ENCODE data around the gene FNIP2.
"Not testable (repeated sequence)": the region's sequence is repeated elsewhere in the genome, so short reads cannot be mapped to it uniquely, and the experiment has no call there.

Gene FNIP2

DNA sequence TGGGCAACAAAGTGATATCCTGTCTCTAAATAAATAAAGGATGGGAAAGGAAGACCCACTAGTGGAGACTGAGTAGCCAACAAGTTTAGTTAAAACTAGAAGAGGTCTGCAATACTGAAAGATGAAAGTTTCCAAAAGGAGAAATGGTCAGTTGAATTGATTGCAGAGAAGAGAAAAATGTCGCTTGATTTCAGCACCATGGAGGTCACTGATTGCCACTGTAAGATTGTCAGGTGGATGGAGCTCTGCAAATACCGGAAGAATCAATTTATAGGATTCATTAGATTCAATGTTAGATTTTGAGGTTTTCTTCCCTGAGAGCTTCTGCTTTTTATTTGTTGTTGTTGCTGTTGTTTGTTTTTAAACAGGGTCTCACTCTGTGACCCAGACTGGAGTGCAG, 5.4 kb upstream of the FNIP2 start:
- no peak for DNase-seq

DNA sequence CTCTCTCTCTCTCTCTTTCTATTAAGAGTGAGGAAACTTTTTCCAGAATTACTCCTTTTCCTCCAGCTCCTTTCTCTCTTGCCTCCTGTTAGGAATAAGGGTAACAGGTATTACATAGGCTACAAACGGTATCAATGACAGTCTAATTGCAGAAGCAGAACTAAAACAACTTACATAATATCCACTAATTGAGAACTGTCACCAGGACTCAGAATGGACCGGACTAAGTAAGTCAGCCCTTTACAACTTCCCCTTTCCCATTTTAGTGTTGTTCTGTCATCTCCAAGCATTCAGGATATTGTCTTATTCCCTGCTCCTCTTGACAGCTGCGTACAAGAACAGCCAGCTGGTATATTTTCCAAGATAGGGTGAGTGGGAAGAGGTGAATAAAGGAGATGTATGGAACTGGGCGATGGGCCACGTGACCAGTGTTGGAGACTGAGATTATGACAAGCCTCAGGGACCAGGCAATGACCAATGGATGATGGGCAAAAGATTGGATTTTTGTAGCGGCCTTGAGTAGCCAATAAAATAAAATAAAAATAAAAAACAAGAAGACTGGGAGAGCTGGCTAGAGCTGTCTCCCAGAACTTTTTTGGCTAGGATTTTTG, 2.3 kb upstream of the FNIP2 start:
- DNase-seq: no peak

GRCh38 chr4:158767451-158767850, 1.4 kb upstream of the FNIP2 start:
- DNase-seq: no peak

DNA sequence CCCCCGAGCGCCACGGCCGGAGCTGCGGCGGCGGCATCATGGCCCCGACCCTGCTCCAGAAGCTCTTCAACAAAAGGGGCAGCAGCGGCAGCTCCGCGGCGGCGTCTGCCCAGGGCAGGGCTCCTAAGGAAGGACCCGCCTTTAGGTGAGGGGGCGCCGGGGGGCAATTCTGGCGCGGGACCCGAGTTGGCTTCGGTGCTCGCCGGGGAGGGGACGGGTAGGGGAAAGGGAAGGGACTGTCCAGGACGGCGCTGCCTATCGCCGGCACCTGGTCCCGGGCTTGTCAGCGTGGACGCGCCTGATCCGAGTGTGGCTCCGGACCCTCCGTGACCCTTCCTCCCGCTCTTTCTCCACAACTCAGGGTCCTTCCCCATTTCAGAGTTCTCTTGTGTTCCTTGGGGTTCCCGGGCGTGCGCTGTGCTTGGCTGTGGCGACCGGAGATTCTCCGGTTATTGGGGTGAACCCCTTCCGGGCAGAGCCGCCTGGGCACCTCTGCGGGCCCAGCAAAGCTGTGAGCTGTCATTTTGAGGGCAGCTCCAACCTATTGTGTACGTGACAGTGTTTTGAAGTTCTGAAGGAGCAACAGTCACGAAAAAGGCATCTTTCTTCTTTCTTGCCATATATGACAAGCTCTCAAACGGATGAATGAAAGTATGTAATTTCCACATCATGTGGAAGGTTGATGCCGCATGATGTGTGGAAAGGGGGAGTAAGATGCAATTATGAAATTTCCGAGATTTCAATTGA, 522 bp downstream of the FNIP2 start:
- no peak for DNase-seq

- no peak for DNase-seq
Observed at GRCh38 chr4:158770671-158771070, 1.8 kb downstream of the FNIP2 start.

- DNase-seq: no peak
Observed at GRCh38 chr4:158771776-158772175, 3.0 kb downstream of the FNIP2 start.

- DNase-seq: no peak
Observed at GRCh38 chr4:158775091-158775651, 6.3 kb downstream of the FNIP2 start.

GRCh38 chr4:158776106-158776505, 7.3 kb downstream of the FNIP2 start:
- no peak for DNase-seq

- DNase-seq: no peak
Observed at GRCh38 chr4:158777423-158778155, 8.8 kb downstream of the FNIP2 start.

DNA sequence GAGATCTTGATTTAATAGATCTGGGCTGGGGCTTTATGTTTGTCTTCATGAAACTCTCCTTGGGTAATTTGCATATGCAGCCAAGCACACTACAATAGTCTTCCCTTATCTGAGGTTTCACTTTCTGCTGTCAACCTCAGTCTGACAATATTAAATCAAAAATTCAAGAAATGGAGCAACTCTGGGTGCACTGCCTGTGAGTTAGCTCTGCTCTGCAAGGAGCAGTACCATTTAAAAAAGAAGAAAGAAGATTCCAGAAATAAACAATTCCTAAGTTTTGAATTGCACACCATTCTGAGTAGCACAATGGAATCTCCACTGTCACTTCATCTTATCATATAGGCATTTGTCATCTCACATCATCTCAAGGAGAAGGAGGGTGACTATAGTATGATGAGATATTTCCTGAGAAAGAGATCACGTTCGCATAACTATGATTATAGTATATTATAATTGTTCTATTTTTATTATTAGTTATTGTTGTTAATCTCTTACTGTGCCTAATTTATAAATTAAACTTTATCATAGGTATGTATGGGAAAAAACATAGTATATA, 9.4 kb downstream of the FNIP2 start:
- DNase-seq: no peak

- no peak for DNase-seq
Observed at GRCh38 chr4:158778712-158779111, 9.9 kb downstream of the FNIP2 start.

GRCh38 chr4:158781963-158782362, 13.1 kb downstream of the FNIP2 start:
- no peak for DNase-seq

GRCh38 chr4:158782551-158783360, 13.9 kb downstream of the FNIP2 start:
- DNase-seq: no peak

DNA sequence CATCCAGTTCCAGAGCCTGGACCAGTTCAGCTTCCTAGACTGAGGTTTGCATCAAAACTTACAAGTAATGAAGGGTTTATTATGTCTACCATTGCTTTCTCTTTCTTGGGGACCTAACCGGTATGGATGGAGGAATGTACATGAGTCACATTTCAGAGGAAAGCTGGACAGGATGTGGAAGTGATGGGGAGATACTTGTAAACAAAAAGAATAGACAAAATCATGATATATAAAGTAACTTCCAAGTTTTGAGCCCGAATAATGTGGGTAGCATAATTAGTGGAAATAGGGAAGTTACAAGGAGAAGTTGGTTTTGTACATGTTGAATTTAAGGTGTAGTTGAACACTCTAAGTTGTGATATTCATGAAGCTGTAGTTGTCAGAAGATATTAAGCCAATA, 15.0 kb downstream of the FNIP2 start:
- DNase-seq: no peak

DNA sequence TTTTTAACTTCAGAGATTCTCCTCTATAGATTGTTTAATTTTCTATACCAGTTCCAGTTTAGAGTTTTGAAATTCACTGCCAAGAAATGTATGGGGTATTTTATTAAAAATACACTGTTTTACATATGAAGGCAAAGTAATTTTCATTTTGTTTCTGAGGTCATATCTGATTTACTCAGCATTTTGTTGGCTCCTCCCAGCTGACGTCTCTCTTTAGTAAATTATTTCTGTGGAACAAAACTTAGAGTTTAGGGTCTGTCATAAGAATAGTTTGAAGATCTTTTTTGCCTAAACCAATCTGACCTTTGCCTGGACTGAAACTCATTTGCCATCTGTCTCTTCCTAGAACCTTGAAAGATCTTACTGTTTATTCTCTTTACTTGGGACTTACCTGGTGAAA, 16.9 kb downstream of the FNIP2 start:
- DNase-seq: no peak

- no peak for DNase-seq
Observed at GRCh38 chr4:158786121-158786601, 17.3 kb downstream of the FNIP2 start.

- DNase-seq: no peak
Observed at GRCh38 chr4:158786955-158787354, 18.1 kb downstream of the FNIP2 start.

- DNase-seq: no peak
Observed at GRCh38 chr4:158787709-158788475, 19.1 kb downstream of the FNIP2 start.

- DNase-seq: no peak
Observed at GRCh38 chr4:158788516-158788915, 19.7 kb downstream of the FNIP2 start.

DNA sequence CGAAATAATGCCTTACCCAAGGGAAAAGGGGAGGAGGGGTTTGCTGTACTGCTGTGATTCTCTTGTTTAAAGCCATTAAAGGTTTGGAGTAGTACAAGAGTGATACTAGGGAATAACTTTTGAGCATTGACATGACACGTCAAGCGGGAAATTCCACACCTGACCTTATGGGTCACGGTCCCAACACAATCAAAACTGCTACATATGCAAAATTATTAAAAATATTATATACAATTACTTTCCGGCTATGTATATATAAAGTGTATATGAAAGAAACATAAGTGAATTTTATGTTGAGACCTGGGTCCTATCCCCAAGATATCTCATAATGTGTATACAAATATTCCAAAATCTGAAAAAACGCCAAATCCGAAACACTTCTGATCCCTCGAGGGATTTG, 21.0 kb downstream of the FNIP2 start:
- DNase-seq: no peak

DNA sequence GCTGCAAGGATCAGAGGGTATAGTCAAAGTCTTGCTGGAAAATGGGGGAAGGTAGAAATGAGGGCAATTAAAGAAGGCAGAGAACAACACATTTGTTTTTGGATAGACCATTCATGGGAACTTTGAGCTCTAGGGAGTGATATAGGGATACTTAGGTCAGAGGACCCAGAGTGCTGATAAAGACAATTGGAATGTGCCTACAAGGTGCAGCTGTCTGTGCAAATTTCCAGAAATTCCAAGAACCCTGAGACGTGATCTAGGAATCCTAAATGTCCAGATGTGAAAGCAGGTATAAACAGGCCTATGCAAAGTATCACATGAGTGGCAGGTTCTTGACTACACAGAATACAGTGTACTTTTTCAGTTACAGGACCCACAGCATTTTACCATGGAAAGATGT, 24.2 kb downstream of the FNIP2 start:
- no peak for DNase-seq

GRCh38 chr4:158793430-158793829, 24.6 kb downstream of the FNIP2 start:
- DNase-seq: not testable (repeated sequence)
